8988T (cell line): ENCODE data around the gene CHAC2.
"Not testable (repeated sequence)": the region's sequence is repeated elsewhere in the genome, so short reads cannot be mapped to it uniquely, and the experiment has no call there.

Experiments
- DNase-seq: peaks from one replicate; pipeline ENCODE4 v3.0.0; 2011

Gene CHAC2

DNA sequence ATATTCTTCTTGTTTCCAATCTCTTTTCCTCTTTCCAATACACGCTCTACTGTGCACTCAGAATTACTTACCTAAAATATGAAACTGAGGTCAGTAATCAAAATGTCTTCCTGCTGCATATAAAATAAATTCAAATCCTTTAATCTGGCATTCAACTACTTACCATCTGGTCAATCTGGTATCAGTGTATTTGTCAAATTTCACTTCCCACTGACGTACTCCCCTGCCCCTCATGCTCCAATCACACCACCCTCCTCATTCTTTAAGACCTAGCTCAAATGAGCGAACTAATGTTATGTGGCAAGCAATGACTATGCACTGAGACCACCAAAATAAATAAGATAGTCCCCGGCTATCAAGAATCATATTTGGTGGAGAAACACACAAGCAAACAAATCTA, 12.5 kb downstream of the CHAC2 start:
- no peak for DNase-seq

DNA sequence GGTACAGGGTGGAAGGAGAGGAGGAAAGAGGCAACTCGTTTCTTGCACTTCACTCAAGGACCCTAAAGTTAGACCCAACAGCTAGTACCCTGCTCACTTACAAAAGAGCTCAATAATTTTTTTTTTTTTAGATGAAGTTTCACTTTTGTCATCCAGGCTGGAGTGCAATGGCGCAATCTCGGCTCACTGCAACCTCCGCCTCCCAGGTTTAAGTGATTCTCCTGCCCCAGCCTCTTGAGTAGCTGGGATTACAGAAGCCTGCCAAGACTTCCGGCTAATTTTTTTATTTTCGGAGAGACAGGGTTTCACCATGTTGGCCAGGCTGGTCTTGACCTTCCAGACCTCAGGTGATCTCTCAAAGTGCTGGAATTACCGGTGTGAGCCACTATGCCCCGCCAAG, 15.1 kb downstream of the CHAC2 start:
- no peak for DNase-seq

DNA sequence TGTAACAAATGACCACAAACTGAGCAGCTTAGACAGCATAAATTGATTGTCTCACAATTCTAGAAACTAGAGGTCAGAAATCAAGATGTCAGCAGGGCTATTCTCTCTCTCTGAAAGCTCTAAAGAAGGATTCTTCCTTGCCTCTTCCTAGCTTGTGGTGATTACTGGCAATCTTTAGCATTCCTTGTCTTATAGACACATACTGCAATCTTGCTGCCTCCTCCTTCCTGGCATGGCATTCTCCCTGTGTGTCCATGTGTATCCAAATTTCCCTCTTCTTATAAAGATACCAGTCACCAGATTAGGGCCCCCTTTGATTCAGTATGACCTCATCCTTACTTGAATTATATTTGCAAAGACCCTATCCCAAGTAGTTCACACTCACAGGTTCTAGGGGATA, 16.8 kb downstream of the CHAC2 start:
- DNase-seq = no peak

DNA sequence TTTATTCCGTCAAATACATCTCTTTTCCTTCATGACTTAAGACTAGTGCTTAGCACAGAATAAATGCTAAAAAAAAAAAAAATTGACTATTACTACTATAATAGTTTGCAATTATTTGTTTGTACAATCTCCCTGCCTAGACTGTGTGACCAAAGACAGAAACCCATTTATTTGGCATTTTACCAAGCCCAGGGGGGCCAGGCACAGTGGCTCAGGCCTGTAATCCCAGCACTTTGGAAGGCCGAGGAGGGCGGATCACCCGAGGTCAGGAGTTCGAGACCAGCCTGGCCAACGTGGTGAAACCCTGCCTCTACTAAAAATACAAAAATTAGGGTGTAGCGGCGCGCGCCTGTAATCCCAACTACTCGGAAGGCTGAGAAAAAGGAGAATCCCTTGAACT, 17.8 kb downstream of the CHAC2 start:
- no peak for DNase-seq

DNA sequence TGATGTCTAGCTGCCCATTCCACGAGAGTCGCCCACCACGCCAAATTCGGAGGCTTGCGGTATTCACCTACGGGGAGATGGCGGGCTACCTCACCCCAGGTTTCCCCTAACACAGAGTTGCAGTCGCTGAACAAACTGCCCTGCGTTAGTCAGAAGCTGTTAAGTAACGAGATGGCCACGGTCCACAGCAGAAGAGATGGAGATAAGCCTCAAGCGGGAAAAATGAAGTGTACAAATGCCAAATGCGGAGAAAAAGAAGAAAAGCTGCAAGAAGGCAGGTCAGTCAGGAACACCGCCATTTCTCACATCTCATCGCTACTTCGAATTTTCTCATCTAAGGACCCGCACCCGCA, 18.7 kb downstream of the CHAC2 start:
- DNase-seq = no peak

DNA sequence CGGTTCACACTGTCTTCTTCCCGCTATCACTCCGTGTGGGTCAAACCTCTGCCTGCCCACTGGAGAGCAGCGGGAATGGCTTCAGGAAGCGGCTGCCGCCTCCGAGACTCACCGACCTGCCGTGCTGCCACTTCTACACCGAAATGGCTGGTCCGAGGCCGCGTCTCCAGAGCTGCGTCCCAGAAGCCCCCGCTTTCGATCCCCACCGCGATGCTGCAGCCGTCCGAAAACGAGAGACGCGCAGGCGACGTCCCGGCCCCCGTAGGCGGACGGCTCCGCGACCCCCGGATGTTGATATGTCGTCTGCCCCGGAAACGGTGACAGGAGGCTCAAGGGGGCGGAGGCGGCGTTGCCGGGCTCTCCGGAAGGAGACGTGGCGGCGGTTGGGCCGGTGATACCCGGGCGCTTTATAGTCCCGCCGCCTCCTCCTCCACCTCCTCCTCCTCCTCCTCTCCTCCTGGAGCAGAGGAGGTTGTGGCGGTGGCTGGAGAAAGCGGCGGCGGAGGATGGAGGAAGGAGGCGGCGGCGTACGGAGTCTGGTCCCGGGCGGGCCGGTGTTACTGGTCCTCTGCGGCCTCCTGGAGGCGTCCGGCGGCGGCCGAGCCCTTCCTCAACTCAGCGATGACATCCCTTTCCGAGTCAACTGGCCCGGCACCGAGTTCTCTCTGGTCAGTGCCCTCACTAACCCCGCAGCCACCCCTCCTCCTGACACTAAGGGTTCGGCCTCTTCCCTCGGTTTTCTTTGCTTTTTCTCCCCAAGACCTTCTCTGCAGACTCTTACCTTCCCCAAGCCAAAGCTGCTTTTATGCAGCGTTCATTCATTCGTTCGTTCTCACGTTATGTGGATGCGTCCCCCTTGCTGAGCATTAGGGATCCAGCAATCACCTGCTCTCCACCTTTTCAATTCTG, 19.4 kb downstream of the CHAC2 start, which contains the start of the genes ASB3 and ERLEC1:
Gene ASB3, minus strand, starts transcription at position 249 of the 909 bp plus-strand sequence. CDS start 21,381 bp downstream, outside the sequence.
Gene ERLEC1, plus strand, starts transcription at position 340 of the 909 bp plus-strand sequence. Its CDS starts 167 bp downstream, at position 507.
- peak; percentile 69 for DNase-seq

DNA sequence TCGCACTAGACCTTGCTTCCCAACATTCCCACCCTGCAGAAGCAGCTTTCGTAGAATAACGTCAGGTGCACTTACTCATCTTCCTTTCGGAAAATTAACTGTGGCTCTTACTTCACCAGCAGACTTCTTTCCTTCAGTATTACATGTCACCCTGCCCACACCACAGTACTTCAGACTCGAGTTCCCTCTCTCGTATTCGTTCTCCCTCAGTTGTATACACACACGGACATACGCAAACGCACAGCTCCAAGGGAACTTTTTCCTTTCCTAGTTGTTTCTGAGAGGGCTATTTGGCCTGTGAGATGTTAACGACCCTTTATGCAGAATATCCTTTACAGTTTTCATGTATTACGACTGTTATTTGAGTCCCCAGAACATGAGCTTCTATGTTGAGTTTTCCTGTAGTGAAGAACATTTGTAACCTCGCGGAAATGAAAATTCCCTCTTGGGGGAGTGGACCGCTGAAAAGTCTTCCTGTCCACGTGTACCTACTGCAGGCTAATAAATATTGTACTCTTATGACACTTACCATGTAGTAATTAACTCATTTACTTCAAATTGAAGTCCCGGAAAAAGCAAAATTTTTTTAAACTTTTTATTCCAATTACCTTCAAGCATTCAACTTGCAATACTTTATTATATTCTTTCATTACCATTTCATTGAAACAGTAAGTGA, 20.1 kb downstream of the CHAC2 start:
- no peak for DNase-seq

DNA sequence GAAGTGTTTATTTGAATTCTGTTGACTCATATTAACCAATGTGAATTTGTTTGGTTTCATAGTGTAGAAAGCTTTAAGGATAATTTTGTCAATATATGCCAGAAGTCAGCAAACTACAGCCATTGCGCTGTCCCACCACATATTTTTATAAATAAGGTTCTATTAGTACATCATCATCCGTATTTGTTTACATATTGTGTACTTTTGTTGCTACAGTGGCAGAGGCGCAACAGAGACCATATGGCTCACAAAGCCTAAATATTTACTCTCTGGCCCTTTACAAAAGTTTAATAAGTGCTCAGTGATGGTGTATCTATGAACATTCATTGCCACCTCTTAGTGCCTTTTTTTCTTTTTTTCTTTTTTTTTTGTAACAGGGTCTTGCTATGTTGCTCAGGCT, 25.7 kb downstream of the CHAC2 start:
- no peak for DNase-seq

DNA sequence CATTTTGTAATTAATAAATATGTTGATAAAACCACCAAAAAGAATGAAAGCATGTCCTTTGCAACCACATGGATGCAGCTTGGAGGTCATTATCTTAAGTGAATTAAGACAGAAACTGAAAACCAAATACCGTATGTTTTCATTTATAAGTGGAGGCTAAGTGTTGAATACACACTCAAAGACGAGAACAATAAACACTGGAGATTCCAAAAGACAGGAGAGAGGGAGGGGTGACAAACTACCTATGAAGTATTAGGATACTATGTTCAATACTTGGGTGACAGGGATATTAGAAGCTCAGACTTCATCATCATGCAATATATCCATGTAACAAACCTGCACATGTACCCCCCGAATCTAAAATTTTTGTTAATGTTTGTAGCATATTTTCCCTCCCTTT, 26.2 kb downstream of the CHAC2 start:
- no peak for DNase-seq

DNA sequence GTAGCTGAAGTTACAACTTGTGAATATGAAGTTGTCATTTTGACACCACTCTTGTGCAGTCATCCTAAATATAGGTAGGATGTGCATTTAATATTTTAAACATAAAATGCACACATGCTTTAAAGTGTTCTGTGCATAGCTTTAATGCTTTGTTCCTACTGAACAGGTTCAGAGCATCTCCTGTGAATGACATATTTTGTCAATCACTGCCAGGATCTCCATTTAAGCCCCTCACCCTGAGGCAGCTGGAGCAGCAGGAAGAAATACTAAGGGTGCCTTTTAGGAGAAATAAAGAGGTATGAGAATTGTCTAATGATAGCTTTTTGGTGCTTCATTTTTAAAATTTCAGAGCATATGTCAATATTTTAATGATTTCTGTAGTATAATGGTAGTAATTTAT, 33.9 kb downstream of the CHAC2 start:
- DNase-seq = no peak

DNA sequence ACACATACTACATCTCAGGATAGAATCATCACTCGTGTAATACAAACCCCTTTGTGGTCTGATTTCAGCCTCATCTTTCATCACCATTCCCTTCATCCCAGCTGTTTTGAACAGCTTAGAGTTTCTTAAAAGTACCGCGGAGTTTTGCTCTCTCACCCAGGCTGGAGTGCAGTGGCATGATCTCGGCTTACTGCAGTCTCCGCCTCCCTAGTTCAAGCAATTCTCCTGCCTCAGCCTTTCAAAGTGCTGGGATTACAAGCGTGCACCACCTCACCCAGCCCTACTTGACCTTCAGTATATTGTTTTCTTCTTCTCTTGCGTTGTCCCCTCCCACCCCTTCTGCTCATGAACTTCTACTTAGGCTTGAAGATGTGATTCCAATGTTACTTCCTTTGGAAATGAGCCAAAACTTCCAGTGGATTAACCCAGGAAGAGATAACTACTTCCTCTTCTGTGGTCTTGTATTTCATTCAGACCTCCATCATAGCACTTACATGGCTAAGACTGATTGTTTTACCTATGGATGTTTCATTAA, 35.1 kb downstream of the CHAC2 start:
- no peak for DNase-seq

DNA sequence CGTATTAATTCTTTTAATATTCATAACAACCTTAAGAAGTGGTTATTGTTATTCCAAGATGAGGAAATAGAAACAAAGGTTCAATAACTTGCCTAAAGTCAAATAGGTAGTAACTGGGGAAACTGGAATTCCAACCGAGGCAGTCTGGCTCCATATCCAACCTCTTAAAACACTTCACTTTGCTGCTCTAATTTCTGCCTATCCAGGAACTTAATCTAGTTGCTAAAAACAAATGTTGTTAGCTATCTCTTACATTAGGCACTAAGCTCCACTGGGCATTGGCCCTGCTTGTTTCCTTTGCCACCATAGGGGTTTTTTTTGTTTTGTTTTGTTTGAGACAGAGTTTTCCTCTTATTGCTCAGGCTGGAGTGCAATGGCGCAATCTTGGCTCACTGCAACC, 44.0 kb downstream of the CHAC2 start:
- DNase-seq = no peak

DNA sequence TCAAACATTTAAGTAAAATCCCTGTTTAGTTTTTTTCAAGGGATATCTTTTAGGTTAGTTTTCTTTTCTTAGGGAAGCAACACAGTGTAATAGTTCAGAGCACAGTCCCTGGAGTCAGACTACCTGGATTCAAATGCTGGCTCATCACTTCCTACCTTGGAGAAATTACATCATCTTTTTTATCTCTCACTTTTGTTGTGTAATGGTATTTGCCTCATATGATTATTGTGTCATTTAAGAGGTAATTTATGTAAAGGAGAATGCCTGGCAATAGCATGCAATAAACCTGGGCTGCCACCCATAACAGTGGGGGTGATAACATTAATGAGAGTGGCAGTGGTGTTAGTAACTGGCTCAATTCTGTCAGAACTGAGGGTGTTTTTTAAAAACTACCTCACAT, 45.5 kb downstream of the CHAC2 start:
- no peak for DNase-seq

DNA sequence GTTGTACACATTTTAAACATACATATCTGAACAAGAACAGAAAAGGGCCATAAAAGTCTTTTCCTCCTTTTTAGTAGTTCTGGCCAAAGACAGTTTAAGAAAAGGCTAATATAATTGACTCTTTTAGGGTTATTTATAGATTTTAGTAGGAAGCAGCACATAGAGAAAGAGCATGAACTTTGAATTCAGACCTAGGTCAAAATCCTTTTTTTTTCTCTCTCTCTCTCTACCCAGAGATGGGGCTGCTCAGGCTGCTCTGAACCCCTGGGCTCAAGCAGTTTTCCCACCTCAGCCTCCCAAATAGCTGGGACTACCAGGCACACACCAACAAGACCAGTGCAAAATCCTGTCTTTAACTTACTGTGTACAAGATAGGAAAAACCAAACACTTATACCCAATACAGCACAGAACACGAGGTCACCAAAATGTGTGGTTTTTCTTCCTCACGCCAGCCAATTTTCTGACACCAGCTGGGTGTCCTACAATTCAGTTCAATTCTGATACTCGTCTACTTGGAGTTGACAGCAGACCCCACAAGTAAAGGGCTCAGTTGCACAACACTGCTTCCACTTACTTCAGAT, 51.3 kb downstream of the CHAC2 start:
- no peak for DNase-seq

DNA sequence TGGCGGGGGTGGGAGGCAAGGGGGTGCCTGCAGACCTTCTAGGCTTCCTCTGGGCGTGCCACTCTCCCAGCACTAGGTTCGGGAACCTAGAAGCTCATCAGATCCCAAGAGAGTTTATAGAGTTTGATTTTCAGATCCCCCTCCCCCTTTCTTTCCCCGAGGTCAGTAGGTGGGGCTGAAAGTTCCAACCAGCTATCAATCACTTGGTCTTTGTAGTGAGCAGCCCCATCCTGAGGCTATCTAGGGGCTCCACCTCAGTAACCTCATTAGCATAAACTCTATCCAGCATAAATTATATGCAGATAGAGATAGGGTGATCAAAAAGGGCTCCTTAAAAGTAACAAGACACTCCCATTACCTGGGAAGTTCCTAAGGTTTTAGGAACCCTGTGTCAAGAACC, 52.0 kb downstream of the CHAC2 start:
- DNase-seq = no peak

DNA sequence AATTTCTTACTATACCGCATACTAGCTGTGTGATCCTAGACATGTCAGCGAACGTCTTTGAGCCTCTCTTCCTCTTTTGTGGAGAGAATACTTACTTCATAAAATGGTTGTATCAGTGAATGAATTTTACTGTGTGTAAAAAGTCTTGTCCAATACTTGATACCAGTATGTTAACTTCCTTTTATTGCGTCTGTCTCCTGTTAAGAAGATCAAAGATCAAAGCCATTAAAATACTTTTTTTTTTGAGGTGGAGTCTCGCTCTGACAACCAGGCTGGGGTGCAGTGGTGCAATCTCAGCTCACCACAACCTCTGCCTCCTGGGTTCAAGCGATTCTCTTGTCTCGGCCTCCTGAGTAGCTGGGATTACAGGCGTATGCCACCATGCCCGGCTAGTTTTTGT, 52.4 kb downstream of the CHAC2 start:
- no peak for DNase-seq

DNA sequence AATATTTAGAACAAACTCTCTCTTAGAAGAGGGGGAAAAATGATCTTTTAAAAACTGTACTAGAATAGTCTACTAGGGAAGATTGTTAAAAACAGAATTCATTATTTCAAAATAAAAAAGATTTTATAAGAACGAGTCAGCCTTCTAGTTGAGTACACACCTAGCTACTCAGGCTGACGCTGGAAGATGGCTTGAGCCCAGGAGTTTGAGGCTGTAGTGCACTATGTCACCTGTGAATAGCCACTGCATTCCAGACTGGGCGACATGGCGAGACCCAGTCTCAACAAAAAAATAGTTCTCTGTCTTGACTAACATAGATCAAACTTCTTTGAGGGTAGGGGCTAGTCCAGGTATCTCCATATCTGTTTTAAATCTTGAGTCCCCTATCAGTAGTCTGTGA, 53.1 kb downstream of the CHAC2 start:
- no peak for DNase-seq

DNA sequence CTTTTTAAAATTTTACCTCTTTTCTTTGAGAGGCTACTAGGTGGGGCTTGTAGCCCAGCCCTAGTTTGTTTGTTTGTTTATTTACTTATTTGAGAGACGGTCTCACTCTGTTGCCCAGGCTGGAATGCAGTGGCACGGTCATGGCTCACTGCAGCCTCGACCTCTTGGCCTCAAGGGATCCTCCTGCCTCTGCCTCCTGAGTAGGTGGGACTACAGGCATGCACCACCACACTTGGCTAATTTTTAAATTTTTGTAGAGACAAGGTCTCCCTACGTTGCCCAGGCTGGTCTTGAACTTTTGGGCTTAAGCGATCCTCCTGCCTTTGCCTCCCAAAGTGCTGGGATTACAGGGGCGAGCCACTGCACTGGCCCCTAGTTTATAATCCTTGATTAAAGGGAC, 54.2 kb downstream of the CHAC2 start:
- no peak for DNase-seq

DNA sequence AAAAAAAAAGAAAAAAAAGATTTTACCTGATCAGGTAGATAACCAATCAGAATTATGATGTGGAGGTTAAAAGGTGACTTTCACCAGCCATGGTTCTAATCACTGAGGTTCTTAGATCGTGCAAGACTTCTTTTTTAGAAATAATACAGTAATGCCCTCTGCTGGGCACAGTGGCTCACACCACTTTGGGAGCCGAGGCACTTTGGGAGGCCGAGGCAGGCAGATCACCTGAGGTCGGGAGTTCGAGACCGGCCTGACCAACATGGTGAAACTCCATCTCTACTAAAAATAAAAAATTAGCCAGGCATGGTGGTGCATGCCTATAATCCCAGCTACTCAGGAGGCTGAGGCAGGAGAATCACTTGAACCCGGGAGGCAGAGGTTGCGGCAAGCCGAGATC, 56.0 kb downstream of the CHAC2 start:
- not testable (repeated sequence) for DNase-seq
